ENCODE data around the gene MOGAT3. TPM values are rescaled to one million over a fixed set of nuclear protein-coding genes. Genes with fewer than 3 reads are reported as not detected.

Gene MOGAT3
- not detected for total RNA-seq

GRCh38 chr7:101200862-101201599, at the start of gene MOGAT3:
MOGAT3 (minus strand) TSS chr7:101201036; CDS start chr7:101200854, 182 bp downstream.
- H3K27ac Mint-ChIP-seq, result no peak within 1 kb of the TSS

GRCh38 chr7:101250324-101250723, 49.5 kb upstream of the MOGAT3 start:
- ATAC-seq, result no peak
- no peak for DNase-seq (ENCODE audit: low spot score)
- peak overlapping the region; percentile 91 to 99 for H3K27ac Mint-ChIP-seq
- no peaks in the 10 kb centered on the region for H3K9me3 Mint-ChIP-seq
- peaks cover 25 to 27% of the 10 kb centered on the region in 2 donors for H3K4me1 Mint-ChIP-seq (ENCODE audit: low read depth in 2 of 2)
- H3K4me3 Mint-ChIP-seq, result peak overlapping the region; percentile 95
- peaks cover 17% of the 10 kb centered on the region for H3K36me3 Mint-ChIP-seq
- no peaks in the 10 kb centered on the region for H3K27me3 Mint-ChIP-seq

More at GRCh38 chr7:101200862-101201599, at the start of gene MOGAT3:
- Mint-ChIP-seq H3K4me3 (no peak within 1 kb of the TSS), H3K27me3 (peaks cover 14 to 15% of the 10 kb centered on the region in 2 donors), H3K4me1 (ENCODE audit: low read depth in 2 of 2) (peaks cover 0 to 4% of the 10 kb centered on the region in 2 donors), H3K9me3 (no peaks in the 10 kb centered on the region), H3K36me3 (no peaks in the 10 kb centered on the region)
- ATAC-seq (no peak), DNase-seq (ENCODE audit: low spot score) (no peak)

- no peak overlapping the region for H3K27ac Mint-ChIP-seq
Observed at GRCh38 chr7:101248276-101248675, 47.4 kb upstream of the MOGAT3 start.

GRCh38 chr7:101245147-101245668, 44.4 kb upstream of the MOGAT3 start:
- DNase-seq (ENCODE audit: low spot score) (no peak), ATAC-seq (no peak)
- H3K27me3 Mint-ChIP-seq, result no peaks in the 10 kb centered on the region
- H3K27ac Mint-ChIP-seq, result peak overlapping the region; percentile 91 to 92
- H3K4me1 Mint-ChIP-seq (ENCODE audit: low read depth in 2 of 2), result peaks cover 24 to 30% of the 10 kb centered on the region in 2 donors
- H3K4me3 Mint-ChIP-seq, result peak overlapping the region; percentile 98
- peaks cover 10% of the 10 kb centered on the region for H3K36me3 Mint-ChIP-seq
- H3K9me3 Mint-ChIP-seq, result no peaks in the 10 kb centered on the region

More at GRCh38 chr7:101248276-101248675, 47.4 kb upstream of the MOGAT3 start:
- DNase-seq (ENCODE audit: low spot score) (no peak), ATAC-seq (no peak)
- H3K9me3 Mint-ChIP-seq, result no peaks in the 10 kb centered on the region
- H3K4me3 Mint-ChIP-seq, result no peak overlapping the region
- peaks cover 17% of the 10 kb centered on the region for H3K36me3 Mint-ChIP-seq
- no peaks in the 10 kb centered on the region for H3K27me3 Mint-ChIP-seq
- H3K4me1 Mint-ChIP-seq (ENCODE audit: low read depth in 2 of 2), result peaks cover 38 to 43% of the 10 kb centered on the region in 2 donors

- peak; percentile 96 for DNase-seq (ENCODE audit: low spot score)
- H3K4me1 Mint-ChIP-seq (ENCODE audit: low read depth in 2 of 2), result peaks cover 20 to 26% of the 10 kb centered on the region in 2 donors
- H3K27me3 Mint-ChIP-seq, result no peaks in the 10 kb centered on the region
- no peaks in the 10 kb centered on the region for H3K9me3 Mint-ChIP-seq
- peak; percentile 98 for ATAC-seq
- peaks cover 5% of the 10 kb centered on the region for H3K36me3 Mint-ChIP-seq
- H3K4me3 Mint-ChIP-seq, result peak within 1 kb of the TSS; percentile 98
- H3K27ac Mint-ChIP-seq, result peak within 1 kb of the TSS; percentile 91 to 92
Observed at GRCh38 chr7:101244375-101245146, 43.7 kb upstream of the MOGAT3 start, which contains the start of gene FIS1. FIS1 (minus strand) TSS chr7:101245081; CDS start chr7:101245004, 77 bp downstream.

- H3K4me3 Mint-ChIP-seq, result peak overlapping the region; percentile 98
- DNase-seq (ENCODE audit: low spot score) (no peak), ATAC-seq (no peak)
- H3K27me3 Mint-ChIP-seq, result no peaks in the 10 kb centered on the region
- peaks cover 20 to 26% of the 10 kb centered on the region in 2 donors for H3K4me1 Mint-ChIP-seq (ENCODE audit: low read depth in 2 of 2)
- H3K36me3 Mint-ChIP-seq, result peaks cover 5% of the 10 kb centered on the region
- H3K9me3 Mint-ChIP-seq, result no peaks in the 10 kb centered on the region
- H3K27ac Mint-ChIP-seq, result peak overlapping the region; percentile 91 to 92
Observed at GRCh38 chr7:101243646-101244374, 43.0 kb upstream of the MOGAT3 start.

- H3K4me3 Mint-ChIP-seq, result no peak overlapping the region
- peaks cover 14 to 21% of the 10 kb centered on the region in 2 donors for H3K4me1 Mint-ChIP-seq (ENCODE audit: low read depth in 2 of 2)
- no peaks in the 10 kb centered on the region for H3K27me3 Mint-ChIP-seq
- no peak overlapping the region for H3K27ac Mint-ChIP-seq
- H3K9me3 Mint-ChIP-seq, result no peaks in the 10 kb centered on the region
- DNase-seq (ENCODE audit: low spot score) (no peak), ATAC-seq (no peak)
- H3K36me3 Mint-ChIP-seq, result no peaks in the 10 kb centered on the region
Observed at GRCh38 chr7:101241443-101242349, 40.9 kb upstream of the MOGAT3 start.

- no peak overlapping the region for H3K4me3 Mint-ChIP-seq
- no peak for DNase-seq (ENCODE audit: low spot score)
- H3K4me1 Mint-ChIP-seq (ENCODE audit: low read depth in 2 of 2), result peaks cover 14 to 21% of the 10 kb centered on the region in 2 donors
- no peaks in the 10 kb centered on the region for H3K9me3 Mint-ChIP-seq
- H3K27ac Mint-ChIP-seq, result no peak overlapping the region
- no peaks in the 10 kb centered on the region for H3K36me3 Mint-ChIP-seq
- ATAC-seq, result no peak
- H3K27me3 Mint-ChIP-seq, result no peaks in the 10 kb centered on the region
Observed at GRCh38 chr7:101241015-101241363, 40.2 kb upstream of the MOGAT3 start.

GRCh38 chr7:101240226-101241014, 39.6 kb upstream of the MOGAT3 start:
- Mint-ChIP-seq H3K36me3 (no peaks in the 10 kb centered on the region), H3K27ac (no peak overlapping the region), H3K4me3 (no peak overlapping the region), H3K4me1 (ENCODE audit: low read depth in 2 of 2) (peaks cover 14 to 17% of the 10 kb centered on the region in 2 donors), H3K9me3 (no peaks in the 10 kb centered on the region), H3K27me3 (no peaks in the 10 kb centered on the region)
- DNase-seq (ENCODE audit: low spot score) (peak; percentile 10), ATAC-seq (no peak)

- DNase-seq (ENCODE audit: low spot score), result no peak
- Mint-ChIP-seq H3K36me3 (no peaks in the 10 kb centered on the region), H3K9me3 (no peaks in the 10 kb centered on the region), H3K4me1 (ENCODE audit: low read depth in 2 of 2) (peaks cover 9 to 11% of the 10 kb centered on the region in 2 donors), H3K27me3 (no peaks in the 10 kb centered on the region), H3K27ac (no peak overlapping the region), H3K4me3 (no peak overlapping the region)
- no peak for ATAC-seq
Observed at GRCh38 chr7:101239951-101240220, 39.0 kb upstream of the MOGAT3 start.

- Mint-ChIP-seq H3K36me3 (no peaks in the 10 kb centered on the region), H3K27ac (no peak overlapping the region), H3K4me1 (ENCODE audit: low read depth in 2 of 2) (peaks cover 6 to 7% of the 10 kb centered on the region in 2 donors), H3K4me3 (no peak overlapping the region), H3K27me3 (no peaks in the 10 kb centered on the region), H3K9me3 (no peaks in the 10 kb centered on the region)
- DNase-seq (ENCODE audit: low spot score), result peak; percentile 61
- no peak for ATAC-seq
Observed at GRCh38 chr7:101239191-101239950, 38.5 kb upstream of the MOGAT3 start.

Data from natural killer cell treated with Interleukin-12 subunit alpha and Interleukin-12 subunit beta and Interleukin-15 and Interleukin-18, amount 100 ng/mL, for 72 hours (primary cell).